Esophagus squamous epithelium (tissue), 4 donors: ENCODE measurements around the gene ZNF862.

Source experiments
- CTCF ChIP-seq, 6 experiments: fragments of 450-650 bp in 4 of 6; fragments of 200-600 bp in 2 of 6; sonication (generic) in 2 of 6; IDR thresholded peaks; one replicate each; pipeline ENCODE4 v1.5.1; 2016 to 2019; ENCODE audit warnings: antibody characterized with exemption in 6 of 6, mild to moderate bottlenecking in 4 of 6, moderate library complexity in 4 of 6
- POLR2A ChIP-seq, 4 donors: fragments of 450-650 bp; IDR thresholded peaks; one replicate each; pipeline ENCODE4 v1.6.1; 2017; ENCODE audit warnings: antibody characterized with exemption in 4 of 4, mild to moderate bottlenecking in 4 of 4, moderate library complexity in 3 of 4

GRCh38 chr7:149868623-149869290, 30.6 kb downstream of the ZNF862 start:
- no peak for TF ChIP-seq CTCF (IDR thresholded peaks at IDR 0.05)
- TF ChIP-seq POLR2A (IDR thresholded peaks at IDR 0.05) = no peak
